OCI-LY7 (cell line): Measurements from ENCODE around the gene CALCB.

Experiments
- EZH2phosphoT487 ChIP-seq: fragments of 200-600 bp; sonication (generic); IDR thresholded peaks from 2 replicates; pipeline ENCODE4 v1.6.1; 2018; ENCODE audit warnings: low read depth, borderline replicate concordance, mild to moderate bottlenecking, mixed run types, antibody characterized with exemption, low read length, moderate library complexity, mixed read lengths
- TF ChIP-seq, protein P1 (sequence below): fragments of 200-600 bp; sonication (generic); conservative IDR thresholded peaks from 2 replicates; pipeline ENCODE4 v1.5.1; 2014; ENCODE audit warnings: mild to moderate bottlenecking, antibody characterized with exemption, low read length, moderate library complexity, mixed read lengths

DNA sequence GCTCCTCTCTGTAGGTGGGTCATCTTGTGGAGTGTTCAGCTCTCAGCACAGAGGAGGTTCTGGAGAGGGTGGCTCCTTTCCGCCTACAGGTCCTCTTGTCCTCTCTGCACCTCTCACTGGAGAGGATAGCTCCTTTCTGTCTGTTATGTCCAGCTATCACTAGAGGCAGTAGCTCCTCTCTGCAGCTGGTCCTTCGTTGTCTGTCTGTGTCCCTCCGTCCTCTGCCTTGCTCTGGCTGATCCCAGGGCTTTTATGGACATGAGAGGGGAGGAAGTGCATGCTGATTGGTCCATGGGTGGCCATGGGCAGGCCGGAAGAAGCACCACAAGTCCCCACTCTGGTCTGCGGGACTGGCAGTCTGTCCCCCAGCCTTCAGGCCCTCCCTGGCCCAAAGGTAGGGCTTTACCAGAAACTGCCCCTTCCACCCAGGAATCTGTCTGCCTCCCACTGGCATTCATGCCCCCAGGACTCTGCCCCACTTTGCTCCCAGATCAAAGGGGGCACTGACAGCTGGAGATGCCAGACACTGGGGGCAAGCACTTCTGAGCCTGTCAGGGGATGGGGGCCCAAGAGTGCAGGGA, 38.6 kb upstream of the CALCB start:
- TF ChIP-seq, protein P1, sequence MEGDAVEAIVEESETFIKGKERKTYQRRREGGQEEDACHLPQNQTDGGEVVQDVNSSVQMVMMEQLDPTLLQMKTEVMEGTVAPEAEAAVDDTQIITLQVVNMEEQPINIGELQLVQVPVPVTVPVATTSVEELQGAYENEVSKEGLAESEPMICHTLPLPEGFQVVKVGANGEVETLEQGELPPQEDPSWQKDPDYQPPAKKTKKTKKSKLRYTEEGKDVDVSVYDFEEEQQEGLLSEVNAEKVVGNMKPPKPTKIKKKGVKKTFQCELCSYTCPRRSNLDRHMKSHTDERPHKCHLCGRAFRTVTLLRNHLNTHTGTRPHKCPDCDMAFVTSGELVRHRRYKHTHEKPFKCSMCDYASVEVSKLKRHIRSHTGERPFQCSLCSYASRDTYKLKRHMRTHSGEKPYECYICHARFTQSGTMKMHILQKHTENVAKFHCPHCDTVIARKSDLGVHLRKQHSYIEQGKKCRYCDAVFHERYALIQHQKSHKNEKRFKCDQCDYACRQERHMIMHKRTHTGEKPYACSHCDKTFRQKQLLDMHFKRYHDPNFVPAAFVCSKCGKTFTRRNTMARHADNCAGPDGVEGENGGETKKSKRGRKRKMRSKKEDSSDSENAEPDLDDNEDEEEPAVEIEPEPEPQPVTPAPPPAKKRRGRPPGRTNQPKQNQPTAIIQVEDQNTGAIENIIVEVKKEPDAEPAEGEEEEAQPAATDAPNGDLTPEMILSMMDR, result no peak
- no peak for TF ChIP-seq EZH2phosphoT487
